ENCODE data around the gene TTC28.
"Not testable (repeated sequence)": the region's sequence is repeated elsewhere in the genome, so short reads cannot be mapped to it uniquely, and the experiment has no call there.

The TTC28 gene

GRCh38 chr22:28679611-28680287 lies at the start of gene TTC28:
TTC28 (minus strand) TSS chr22:28679840; CDS start chr22:28679723, 117 bp downstream.
- DNase-seq, result peak; percentile 30

GRCh38 chr22:28728621-28729313 lies 49.1 kb upstream of the TTC28 start:
- no peak overlapping the region for H3K4me3 Mint-ChIP-seq
- no peak overlapping the region for H3K27ac Mint-ChIP-seq
- H3K9me3 Mint-ChIP-seq, result no peaks in the 10 kb centered on the region
- peaks cover 12% of the 10 kb centered on the region for H3K36me3 Mint-ChIP-seq (ENCODE audit: low read depth)
- DNase-seq, result no peak
- peak; percentile 33 for ATAC-seq
- H3K27me3 Mint-ChIP-seq, result no peaks in the 10 kb centered on the region
- peaks cover 4% of the 10 kb centered on the region for H3K4me1 Mint-ChIP-seq

More at GRCh38 chr22:28679611-28680287, at the start of gene TTC28:
- ATAC-seq; H3K36me3 Mint-ChIP-seq (ENCODE audit: low read depth); H3K9me3 Mint-ChIP-seq; H3K27ac Mint-ChIP-seq: not testable (repeated sequence)
- Mint-ChIP-seq H3K4me3 (peak within 1 kb of the TSS; percentile 76), H3K27me3 (peaks cover 66% of the 10 kb centered on the region), H3K4me1 (peaks cover 14% of the 10 kb centered on the region)

- peaks cover 4% of the 10 kb centered on the region for H3K4me1 Mint-ChIP-seq
- no peaks in the 10 kb centered on the region for H3K9me3 Mint-ChIP-seq
- no peak overlapping the region for H3K4me3 Mint-ChIP-seq
- H3K27ac Mint-ChIP-seq, result no peak overlapping the region
- peaks cover 14% of the 10 kb centered on the region for H3K36me3 Mint-ChIP-seq (ENCODE audit: low read depth)
- DNase-seq (no peak), ATAC-seq (no peak)
- no peaks in the 10 kb centered on the region for H3K27me3 Mint-ChIP-seq
These were observed 48.4 kb upstream of the TTC28 start for GRCh38 chr22:28728002-28728401.

- H3K4me3 Mint-ChIP-seq, result no peak overlapping the region
- H3K4me1 Mint-ChIP-seq, result peaks cover 8% of the 10 kb centered on the region
- H3K9me3 Mint-ChIP-seq, result no peaks in the 10 kb centered on the region
- DNase-seq (no peak), ATAC-seq (no peak)
- peaks cover 4% of the 10 kb centered on the region for H3K36me3 Mint-ChIP-seq (ENCODE audit: low read depth)
- no peak overlapping the region for H3K27ac Mint-ChIP-seq
- no peaks in the 10 kb centered on the region for H3K27me3 Mint-ChIP-seq
These were observed 38.4 kb upstream of the TTC28 start for GRCh38 chr22:28718044-28718443.

- Mint-ChIP-seq H3K4me1 (peaks cover 8% of the 10 kb centered on the region), H3K36me3 (ENCODE audit: low read depth) (peaks cover 4% of the 10 kb centered on the region), H3K27me3 (no peaks in the 10 kb centered on the region), H3K27ac (no peak overlapping the region), H3K4me3 (no peak overlapping the region), H3K9me3 (no peaks in the 10 kb centered on the region)
- no peak for DNase-seq
- ATAC-seq, result no peak
These were observed 37.0 kb upstream of the TTC28 start for GRCh38 chr22:28716686-28717085.

- DNase-seq (no peak), ATAC-seq (no peak)
- Mint-ChIP-seq H3K9me3 (no peaks in the 10 kb centered on the region), H3K27me3 (no peaks in the 10 kb centered on the region), H3K36me3 (ENCODE audit: low read depth) (peaks cover 4% of the 10 kb centered on the region), H3K4me3 (no peak overlapping the region), H3K4me1 (peaks cover 8% of the 10 kb centered on the region), H3K27ac (no peak overlapping the region)
These were observed 36.0 kb upstream of the TTC28 start for GRCh38 chr22:28715611-28716010.

GRCh38 chr22:28714043-28714628 lies 34.5 kb upstream of the TTC28 start:
- no peaks in the 10 kb centered on the region for H3K9me3 Mint-ChIP-seq
- H3K4me3 Mint-ChIP-seq, result no peak overlapping the region
- ATAC-seq (no peak), DNase-seq (no peak)
- no peak overlapping the region for H3K27ac Mint-ChIP-seq
- H3K36me3 Mint-ChIP-seq (ENCODE audit: low read depth), result peaks cover 5% of the 10 kb centered on the region
- peaks cover 8% of the 10 kb centered on the region for H3K4me1 Mint-ChIP-seq
- no peaks in the 10 kb centered on the region for H3K27me3 Mint-ChIP-seq

- no peak for DNase-seq
- H3K4me3 Mint-ChIP-seq, result no peak overlapping the region
- H3K27me3 Mint-ChIP-seq, result no peaks in the 10 kb centered on the region
- no peaks in the 10 kb centered on the region for H3K9me3 Mint-ChIP-seq
- ATAC-seq, result no peak
- H3K27ac Mint-ChIP-seq, result no peak overlapping the region
- H3K4me1 Mint-ChIP-seq, result peaks cover 8% of the 10 kb centered on the region
- peaks cover 4% of the 10 kb centered on the region for H3K36me3 Mint-ChIP-seq (ENCODE audit: low read depth)
These were observed 32.5 kb upstream of the TTC28 start for GRCh38 chr22:28711820-28712777.

- Mint-ChIP-seq H3K27me3 (no peaks in the 10 kb centered on the region), H3K9me3 (no peaks in the 10 kb centered on the region), H3K4me1 (peaks cover 12% of the 10 kb centered on the region), H3K27ac (no peak overlapping the region), H3K4me3 (no peak overlapping the region), H3K36me3 (ENCODE audit: low read depth) (peaks cover 4% of the 10 kb centered on the region)
- DNase-seq (no peak), ATAC-seq (no peak)
These were observed 31.7 kb upstream of the TTC28 start for GRCh38 chr22:28711341-28711740.

- Mint-ChIP-seq H3K27ac (no peak overlapping the region), H3K9me3 (no peaks in the 10 kb centered on the region), H3K4me1 (peaks cover 12% of the 10 kb centered on the region), H3K4me3 (no peak overlapping the region), H3K27me3 (no peaks in the 10 kb centered on the region), H3K36me3 (ENCODE audit: low read depth) (peaks cover 4% of the 10 kb centered on the region)
- no peak for DNase-seq
- ATAC-seq, result no peak
These were observed 31.0 kb upstream of the TTC28 start for GRCh38 chr22:28710576-28711191.

- H3K4me3 Mint-ChIP-seq, result no peak overlapping the region
- H3K9me3 Mint-ChIP-seq, result no peaks in the 10 kb centered on the region
- ATAC-seq, result no peak
- H3K27me3 Mint-ChIP-seq, result no peaks in the 10 kb centered on the region
- DNase-seq, result no peak
- H3K36me3 Mint-ChIP-seq (ENCODE audit: low read depth), result peaks cover 4% of the 10 kb centered on the region
- no peak overlapping the region for H3K27ac Mint-ChIP-seq
- peaks cover 12% of the 10 kb centered on the region for H3K4me1 Mint-ChIP-seq
These were observed 30.5 kb upstream of the TTC28 start for GRCh38 chr22:28710107-28710506.

- Mint-ChIP-seq H3K27me3 (no peaks in the 10 kb centered on the region), H3K4me3 (no peak overlapping the region), H3K4me1 (peaks cover 4% of the 10 kb centered on the region), H3K36me3 (ENCODE audit: low read depth) (peaks cover 5% of the 10 kb centered on the region), H3K27ac (no peak overlapping the region), H3K9me3 (no peaks in the 10 kb centered on the region)
- DNase-seq (no peak), ATAC-seq (no peak)
These were observed 27.2 kb upstream of the TTC28 start for GRCh38 chr22:28706845-28707244.

- Mint-ChIP-seq H3K9me3 (no peaks in the 10 kb centered on the region), H3K36me3 (ENCODE audit: low read depth) (peaks cover 5% of the 10 kb centered on the region), H3K27me3 (no peaks in the 10 kb centered on the region), H3K4me3 (no peak overlapping the region), H3K27ac (no peak overlapping the region), H3K4me1 (peaks cover 4% of the 10 kb centered on the region)
- DNase-seq (no peak), ATAC-seq (no peak)
These were observed 23.8 kb upstream of the TTC28 start for GRCh38 chr22:28703436-28703835.

- Mint-ChIP-seq H3K9me3 (no peaks in the 10 kb centered on the region), H3K27ac (no peak overlapping the region), H3K4me3 (no peak overlapping the region), H3K27me3 (no peaks in the 10 kb centered on the region), H3K4me1 (peaks cover 4% of the 10 kb centered on the region), H3K36me3 (ENCODE audit: low read depth) (peaks cover 6% of the 10 kb centered on the region)
- no peak for ATAC-seq
- DNase-seq, result no peak
These were observed 23.3 kb upstream of the TTC28 start for GRCh38 chr22:28702891-28703290.
